Activated CD8-positive, alpha-beta memory T cell treated with anti-CD3 and anti-CD28 coated beads for 1 hour (primary cell): ENCODE data around the gene UBASH3A.

Source experiments
- DNase-seq, 2 donors: peaks; one replicate each; pipeline ENCODE4 v3.0.0-alpha.2; 2020; ENCODE audit warnings: low read depth in 1 of 2; ENCODE audit errors: extremely low read depth in 1 of 2

Gene UBASH3A

DNA sequence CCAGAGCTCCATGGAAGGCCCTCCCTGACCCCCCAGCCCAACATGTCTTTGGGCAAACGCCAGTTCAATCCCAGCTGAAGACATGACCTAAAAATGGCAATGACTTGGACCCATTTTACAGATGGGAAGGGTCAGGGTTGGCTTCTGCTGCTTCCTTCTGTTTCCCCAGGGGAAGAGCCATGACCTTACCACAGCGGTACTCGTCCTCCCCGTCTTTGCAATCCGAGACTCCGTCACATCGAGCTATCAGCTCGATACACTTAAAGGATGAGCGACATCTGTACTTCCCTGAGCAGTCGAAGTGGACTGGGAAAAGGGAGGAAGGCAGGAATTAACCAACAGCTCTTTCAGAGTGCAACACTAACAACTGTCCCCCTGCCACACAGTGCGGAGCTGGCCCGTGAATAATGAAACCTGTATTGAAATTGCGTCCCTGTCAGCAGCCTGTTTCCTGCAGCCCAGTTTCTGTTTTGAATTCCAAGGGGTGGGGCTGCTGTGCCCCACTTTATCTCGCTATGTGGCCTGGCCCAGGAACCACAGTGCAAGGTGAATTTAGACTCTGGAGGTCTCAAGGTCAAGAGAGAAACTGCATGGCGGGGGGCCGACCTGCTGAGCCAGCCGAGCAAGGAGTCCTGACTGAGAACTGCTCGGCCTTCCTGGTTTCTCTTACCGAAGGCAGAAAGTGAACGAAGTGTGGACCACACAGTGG is 14.8 kb upstream of the UBASH3A start:
- DNase-seq = no peak

GRCh38 chr21:42389449-42389835 is 14.3 kb upstream of the UBASH3A start:
- no peak for DNase-seq

GRCh38 chr21:42390193-42390592 is 13.5 kb upstream of the UBASH3A start:
- DNase-seq = no peak

DNA sequence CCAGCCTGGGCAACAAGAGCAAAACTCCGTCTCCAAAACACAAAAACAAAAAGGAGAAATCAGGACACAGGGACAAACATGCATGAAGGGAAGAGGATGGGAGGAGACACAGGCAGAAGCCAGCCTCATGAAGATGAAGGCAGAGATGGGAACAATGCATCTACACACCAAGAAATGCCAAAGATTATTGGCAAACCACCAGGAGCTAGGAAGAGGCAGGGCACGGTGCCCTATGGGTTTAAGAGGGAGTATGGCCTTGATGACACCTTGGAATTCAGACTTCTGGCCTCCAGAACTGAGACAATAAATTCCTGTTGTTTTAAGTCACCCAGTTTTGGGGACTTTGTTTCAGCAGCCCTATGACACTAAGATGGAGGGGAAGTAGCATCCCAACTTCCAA is 13.0 kb upstream of the UBASH3A start:
- no peak for DNase-seq

DNA sequence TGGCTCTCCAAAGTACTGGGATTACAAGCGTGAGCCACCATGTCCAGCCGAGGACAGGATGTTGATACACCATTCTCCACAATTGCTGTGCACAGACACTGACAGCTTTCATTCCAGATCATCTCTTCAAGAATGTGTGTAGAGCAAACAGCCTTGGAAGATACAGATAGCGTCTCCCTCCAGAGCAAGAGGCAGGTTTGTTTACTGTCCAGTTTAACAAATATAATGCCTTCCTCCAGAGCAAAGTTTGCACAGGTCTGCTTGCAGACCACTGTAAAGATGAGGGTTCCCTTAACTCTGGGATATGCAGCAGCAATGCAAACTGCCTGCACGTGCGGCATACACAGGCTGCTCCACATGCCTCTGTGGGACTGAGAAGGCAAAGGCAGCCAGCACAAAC is 12.4 kb upstream of the UBASH3A start:
- DNase-seq = no peak

DNA sequence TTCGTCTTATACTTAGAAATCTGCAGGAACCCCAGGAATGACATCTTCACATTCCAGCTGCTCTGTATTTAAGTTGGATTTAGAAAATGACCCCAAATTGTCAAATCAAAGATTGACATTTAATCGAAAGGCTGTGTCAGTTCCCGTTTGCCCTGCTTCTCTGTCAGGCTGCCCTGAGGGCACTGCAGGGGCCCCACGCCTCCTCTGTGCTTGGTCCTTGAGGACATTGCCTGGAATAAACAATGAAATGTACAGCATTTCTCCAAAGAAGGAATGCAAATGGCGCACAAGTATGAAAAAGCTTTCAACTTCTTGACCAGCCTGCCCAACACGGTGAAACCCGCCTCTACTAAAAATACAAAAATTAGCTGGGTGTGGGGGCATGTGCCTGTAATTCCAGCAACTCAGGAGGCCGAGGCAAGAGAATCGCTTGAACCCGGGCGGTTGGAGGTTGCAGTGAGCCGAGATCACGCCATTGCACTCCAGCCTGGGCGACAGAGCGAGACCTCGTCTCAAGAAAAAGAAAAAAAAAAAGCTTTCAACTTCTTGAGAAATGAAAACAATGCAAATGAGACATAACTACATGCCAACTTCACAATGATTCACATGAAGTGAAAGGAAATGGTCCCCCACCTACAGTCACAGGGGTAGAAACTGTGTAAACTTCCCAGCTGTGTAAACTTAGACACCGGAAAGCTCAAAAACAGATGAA is 10.8 kb upstream of the UBASH3A start:
- DNase-seq = no peak

DNA sequence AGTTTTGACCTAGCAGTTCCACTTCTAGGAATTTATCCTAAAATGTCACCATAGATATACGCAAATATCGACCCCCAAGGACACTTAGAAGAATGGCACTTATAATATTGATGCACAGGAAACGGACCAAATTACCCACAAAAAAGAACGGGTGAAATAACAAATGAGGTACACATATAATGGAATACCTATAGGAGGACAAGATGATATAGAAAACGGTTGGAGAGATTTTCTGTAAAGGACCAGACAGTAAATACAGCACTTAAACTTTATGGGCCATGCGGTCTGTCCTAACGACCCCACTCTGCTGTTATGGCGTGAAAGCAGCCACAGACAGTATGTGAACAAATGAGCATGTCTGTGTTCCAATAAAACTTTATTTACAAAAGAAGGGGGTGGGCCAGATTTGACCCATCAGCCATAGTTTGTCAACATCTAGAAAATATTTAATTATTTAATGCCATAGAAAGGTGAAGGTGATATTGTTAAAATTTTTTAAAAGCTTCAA is 10.2 kb upstream of the UBASH3A start:
- DNase-seq = no peak

DNA sequence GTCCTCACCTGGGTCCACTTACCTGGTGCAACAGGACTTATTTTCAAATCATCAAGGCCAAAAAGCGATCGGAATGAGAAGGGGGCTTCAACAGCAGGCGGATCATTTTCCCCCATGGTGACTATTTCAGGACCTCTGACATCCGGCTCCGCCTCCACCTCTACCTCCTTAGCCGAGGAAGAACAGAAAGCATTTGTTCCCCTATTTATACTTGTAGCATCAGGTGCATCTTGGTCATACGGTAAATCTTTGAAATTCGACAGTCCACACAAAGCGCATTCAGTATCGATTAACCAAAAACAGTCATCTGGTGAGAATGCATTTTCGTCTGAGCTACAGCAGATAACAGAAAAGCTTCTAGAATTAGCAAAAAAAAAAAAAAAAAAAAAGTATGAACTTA is 8.4 kb upstream of the UBASH3A start:
- DNase-seq = no peak

GRCh38 chr21:42395905-42396651 is 7.6 kb upstream of the UBASH3A start, which contains the start of gene TMPRSS3:
Gene TMPRSS3 (minus strand): TSS chr21:42396052. CDS start chr21:42395417, 635 bp downstream.
- DNase-seq = no peak

DNA sequence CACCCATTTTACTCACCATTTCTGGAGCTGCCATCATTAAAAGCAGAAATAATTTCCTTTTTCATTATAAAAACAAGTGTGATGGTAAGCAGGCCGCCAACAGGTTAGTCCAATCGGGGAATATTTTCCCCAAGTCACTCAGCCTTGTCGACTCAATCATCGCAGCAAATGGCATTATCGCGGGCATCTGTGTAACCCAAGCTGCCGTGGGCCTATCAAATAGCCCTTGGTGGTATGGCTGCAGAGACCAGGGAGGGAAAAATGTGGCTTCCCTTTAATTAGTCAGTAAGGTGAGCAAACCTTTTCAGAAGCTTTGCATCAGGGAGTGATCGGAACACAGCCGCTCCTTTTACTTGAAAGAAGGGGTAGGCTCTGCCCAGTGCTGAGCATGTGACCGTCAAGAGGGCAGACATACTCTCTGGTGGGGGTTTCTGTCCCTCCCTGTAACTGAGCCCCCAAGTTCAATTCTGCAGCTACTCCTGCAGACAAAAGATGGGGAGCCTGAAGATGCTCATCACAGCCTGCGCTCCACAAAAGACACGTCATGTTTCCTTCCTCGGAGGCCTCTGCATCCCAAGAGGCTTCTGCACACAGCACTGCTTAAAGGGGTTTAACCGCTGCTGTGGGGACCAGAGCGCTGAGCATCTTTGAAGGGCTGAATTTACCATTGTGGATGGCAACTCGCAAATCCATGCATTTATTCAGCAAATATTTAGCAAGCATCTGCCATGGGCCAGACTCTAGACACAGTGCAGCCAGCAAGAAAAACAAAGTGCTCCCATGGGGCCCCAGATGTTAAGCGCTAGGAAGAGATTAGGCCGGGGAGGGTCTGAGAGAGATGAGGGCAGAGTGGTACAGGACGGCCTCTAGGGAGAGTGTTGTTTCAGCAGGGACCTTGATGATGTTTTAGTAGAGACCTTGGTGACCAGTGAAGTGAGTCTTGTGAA is 6.6 kb upstream of the UBASH3A start:
- DNase-seq = no peak

DNA sequence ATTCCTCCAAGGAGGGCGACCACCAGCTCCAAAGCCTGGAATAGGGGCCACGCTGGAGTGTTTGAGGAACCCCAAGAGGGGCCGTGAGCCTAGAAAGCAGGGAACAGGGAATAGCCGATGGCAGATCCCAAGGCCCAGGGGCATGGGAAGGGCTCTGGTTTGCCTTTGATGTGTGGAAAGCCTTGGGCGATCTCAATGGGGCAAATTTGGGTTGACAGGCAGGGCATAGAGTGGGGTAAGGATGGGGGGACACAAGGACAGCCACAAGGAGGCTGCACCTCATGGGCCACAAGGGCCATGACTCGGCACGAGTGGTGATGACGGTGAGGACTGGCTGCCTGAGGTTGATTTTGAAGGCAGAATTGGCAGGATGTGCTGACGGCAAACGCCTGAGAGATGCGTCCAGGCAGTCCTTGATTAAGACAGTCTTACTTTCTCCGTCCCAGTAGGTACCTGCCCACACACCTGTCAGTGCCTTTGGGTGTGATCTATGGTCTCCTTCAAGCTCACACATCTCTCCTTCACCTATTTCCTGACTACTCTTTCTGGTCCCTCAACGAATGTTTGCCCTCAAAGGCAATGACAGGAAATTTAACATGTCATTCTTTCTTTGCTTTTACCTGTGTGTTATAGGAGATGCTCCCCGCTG is 5.8 kb upstream of the UBASH3A start:
- DNase-seq = no peak

DNA sequence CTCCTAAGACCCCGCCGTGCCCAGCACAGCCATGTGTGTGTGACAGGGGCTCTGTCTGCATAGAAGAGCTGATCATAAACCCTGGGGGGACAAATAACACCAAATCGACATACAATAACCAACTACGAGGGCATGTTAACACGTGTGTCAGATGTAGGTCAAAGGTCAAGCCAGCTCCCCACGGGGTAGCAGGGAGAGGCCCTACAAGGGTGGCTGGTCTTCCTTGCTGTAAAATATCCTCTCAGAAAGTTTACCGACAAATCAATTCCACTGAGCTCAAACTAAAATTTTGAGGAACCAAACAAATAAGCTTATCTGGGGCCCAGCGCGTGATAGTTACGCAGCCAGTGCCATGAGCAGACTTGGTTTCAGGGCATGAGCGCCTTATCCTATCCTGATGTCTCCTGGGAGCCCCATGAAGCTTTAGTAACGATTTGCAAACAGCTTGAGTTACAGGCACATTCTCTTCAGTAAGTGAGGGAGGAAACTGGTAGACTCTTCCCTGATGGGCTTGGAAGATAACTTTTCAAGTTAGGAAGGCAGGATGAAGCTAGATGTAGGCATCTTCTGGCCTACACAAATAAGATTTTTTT is 5.2 kb upstream of the UBASH3A start:
- DNase-seq = no peak

DNA sequence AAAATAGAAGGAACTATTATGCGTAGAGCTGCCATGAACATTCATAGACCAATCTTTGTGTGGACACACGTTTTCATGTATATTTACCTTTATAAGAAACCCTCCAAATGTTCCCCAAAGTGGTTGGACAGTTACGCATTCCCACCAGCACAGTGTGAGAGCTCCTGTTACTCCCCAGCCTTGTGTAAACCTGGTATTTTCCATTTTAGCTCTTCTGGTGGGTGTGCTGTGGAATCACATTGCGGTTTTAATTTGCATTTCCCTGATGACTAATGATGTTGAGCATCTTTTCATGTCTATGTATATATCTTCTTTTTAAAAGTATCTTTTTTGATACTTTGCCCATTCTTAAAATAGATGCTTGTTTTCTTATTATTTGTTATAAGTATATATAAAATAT is 3.2 kb upstream of the UBASH3A start:
- no peak for DNase-seq

- DNase-seq = no peak
These were observed 2.5 kb upstream of the UBASH3A start for GRCh38 chr21:42401154-42401553.

- DNase-seq = no peak
These were observed 1.9 kb upstream of the UBASH3A start for GRCh38 chr21:42401820-42402251.

DNA sequence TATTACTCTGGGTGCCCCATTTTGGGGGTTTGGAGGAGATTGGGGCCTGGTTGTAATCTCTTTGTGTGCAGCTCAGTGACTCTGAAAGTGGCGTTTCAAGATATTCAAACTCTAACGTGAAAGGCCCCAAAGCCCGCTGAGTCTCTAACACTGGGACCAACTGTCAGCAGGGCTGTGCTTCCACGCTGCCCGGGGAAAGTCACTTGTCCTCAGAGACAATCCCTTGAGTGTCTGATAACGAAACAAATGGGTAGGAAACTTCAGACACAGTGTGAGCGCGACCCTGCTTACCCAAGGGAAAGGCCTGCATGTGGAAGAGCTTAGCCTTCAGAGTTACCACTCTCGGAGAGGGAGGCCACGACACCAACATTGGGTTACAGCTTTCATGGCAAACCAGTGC is 837 bp downstream of the UBASH3A start:
- no peak for DNase-seq

DNA sequence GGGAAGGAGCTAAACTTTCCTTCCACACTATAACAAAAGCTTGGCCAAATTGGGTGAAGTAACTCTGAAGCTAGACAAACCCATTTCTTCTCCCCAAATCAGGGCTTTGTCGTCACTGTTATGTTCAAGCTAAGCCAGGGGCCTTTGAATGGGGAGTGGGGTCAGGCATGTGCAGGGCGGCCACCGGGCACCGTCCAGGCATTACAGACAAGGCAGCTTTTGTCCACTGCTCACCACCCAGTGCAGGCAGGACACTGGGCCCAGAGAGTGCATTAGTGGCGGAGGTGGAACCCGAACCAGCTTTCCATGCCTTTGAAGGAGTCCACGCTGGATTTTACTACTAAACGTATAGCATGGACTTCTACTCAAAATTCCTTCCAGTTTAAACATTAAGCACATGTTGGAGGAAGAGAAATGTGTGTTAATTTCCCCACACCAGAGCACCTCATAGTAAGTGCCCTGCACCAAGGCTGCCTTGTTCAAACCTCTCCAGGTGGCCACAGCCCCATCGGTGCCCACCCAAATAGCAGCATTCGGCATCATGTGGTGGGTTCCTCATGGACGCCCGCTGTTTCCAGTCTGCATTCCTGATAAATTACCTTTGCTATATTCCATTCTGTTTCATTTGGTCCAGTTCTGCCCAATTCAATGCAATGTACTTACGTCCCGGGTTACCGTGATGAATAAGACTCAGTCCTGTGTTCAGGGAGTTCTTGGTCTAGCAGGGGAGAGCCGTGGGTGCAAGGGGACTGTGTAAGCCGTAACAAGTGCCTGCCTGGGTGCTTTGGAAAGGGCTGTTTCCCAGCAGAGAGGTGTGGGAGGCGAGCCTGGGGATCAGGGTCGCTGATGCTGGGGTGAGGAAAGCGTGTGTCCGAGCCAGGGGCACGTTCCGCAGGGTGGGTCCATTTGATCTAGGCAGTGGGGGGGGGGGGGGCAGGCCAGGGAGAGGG is 1.6 kb downstream of the UBASH3A start:
- DNase-seq = no peak

GRCh38 chr21:42406201-42406621 is 2.5 kb downstream of the UBASH3A start:
- DNase-seq = no peak
